Naive B cell (primary cell): ENCODE data around the gene SPTBN1. TPM values are rescaled to one million over a fixed set of nuclear protein-coding genes. Genes with fewer than 3 reads are reported as not detected.

Experiments used
- ATAC-seq, 2 donors: fragments of 150-1000 bp; cut with Tn5 transposase; 2 replicates each; pipeline ENCODE4 v1.10.0; 2021; ENCODE audit warnings: low read depth in 2 of 2, mild to moderate bottlenecking in 2 of 2, moderate library complexity in 2 of 2
- DNase-seq: peaks from one replicate; pipeline ENCODE4 v3.0.0; 2022
- H3K27ac Mint-ChIP-seq, 6 donors: one replicate each; pipeline ENCODE4 v1.8.0; 2020 to 2022; ENCODE audit warnings: mild to moderate bottlenecking in 6 of 6, mixed read lengths in 6 of 6, moderate library complexity in 5 of 6, inconsistent platforms in 2 of 6
- H3K27me3 Mint-ChIP-seq, 3 donors: one replicate each; pipeline ENCODE4 v1.8.0; 2021 to 2022; ENCODE audit warnings: mixed read lengths in 3 of 3, mild to moderate bottlenecking in 1 of 3
- H3K36me3 Mint-ChIP-seq, 2 donors: one replicate each; pipeline ENCODE4 v1.8.0; 2020 to 2022; ENCODE audit warnings: mixed read lengths in 2 of 2, inconsistent platforms in 1 of 2, mild to moderate bottlenecking in 1 of 2
- H3K4me1 Mint-ChIP-seq, 3 donors: one replicate each; pipeline ENCODE4 v1.8.0; 2020 to 2022; ENCODE audit warnings: mixed read lengths in 3 of 3, inconsistent platforms in 1 of 3, mild to moderate bottlenecking in 1 of 3, moderate library complexity in 1 of 3
- H3K4me3 Mint-ChIP-seq, 8 donors: one replicate each; pipeline ENCODE4 v1.8.0; 2020 to 2022; ENCODE audit warnings: mild to moderate bottlenecking in 8 of 8, mixed read lengths in 8 of 8, moderate library complexity in 8 of 8, inconsistent platforms in 2 of 8
- H3K9me3 Mint-ChIP-seq, 7 donors: one replicate each; pipeline ENCODE4 v1.8.0; 2020 to 2022; ENCODE audit warnings: mixed read lengths in 7 of 7, mild to moderate bottlenecking in 5 of 7, inconsistent platforms in 2 of 7, moderate library complexity in 1 of 7
- polyA plus RNA-seq, 6 donors: library from polyadenylated mRNA; unstranded; fragments of 300-500 nt; fragmentation: Illumina TruSeq; gene quantifications; one replicate each; pipeline ENCODE4 v1.2.3, GENCODE V29; 2021; ENCODE audit warnings: low read depth in 6 of 6

The SPTBN1 gene
- polyA plus RNA-seq, 6 donors from 2014 or later: 4.1 to 72.6 (median 24.2) TPM

- Mint-ChIP-seq H3K36me3 (no peaks in the 10 kb centered on the region), H3K27me3 (no peaks in the 10 kb centered on the region), H3K27ac (peak overlapping the region in 3 of 6 donors; percentile 67 to 82 (median 75)), H3K9me3 (no peaks in the 10 kb centered on the region), H3K4me1 (peaks cover 76 to 97% (median 84%) of the 10 kb centered on the region in 3 donors), H3K4me3 (peak overlapping the region in 1 of 8 donors; percentile 42)
- no peak for ATAC-seq
- DNase-seq: no peak
Measured at GRCh38 chr2:54586494-54586893, 130.4 kb downstream of the SPTBN1 start.

GRCh38 chr2:54587171-54588016 is 131.3 kb downstream of the SPTBN1 start:
- no peaks in the 10 kb centered on the region for H3K27me3 Mint-ChIP-seq

GRCh38 chr2:54588244-54588899 is 132.2 kb downstream of the SPTBN1 start:
- peaks cover 0 to 2% of the 10 kb centered on the region in 2 donors for H3K36me3 Mint-ChIP-seq
- H3K9me3 Mint-ChIP-seq: no peaks in the 10 kb centered on the region
- H3K27me3 Mint-ChIP-seq: no peaks in the 10 kb centered on the region
- H3K4me3 Mint-ChIP-seq: peak overlapping the region in 6 of 8 donors; percentile 10 to 85 (median 47)
- ATAC-seq: peak; percentile 14 to 16
- peaks cover 72 to 96% (median 84%) of the 10 kb centered on the region in 3 donors for H3K4me1 Mint-ChIP-seq
- no peak for DNase-seq
- H3K27ac Mint-ChIP-seq: peak overlapping the region; percentile 58 to 94 (median 80)

More at GRCh38 chr2:54587171-54588016, 131.3 kb downstream of the SPTBN1 start:
- no peaks in the 10 kb centered on the region for H3K9me3 Mint-ChIP-seq
- H3K4me1 Mint-ChIP-seq: peaks cover 72 to 96% (median 82%) of the 10 kb centered on the region in 3 donors
- ATAC-seq: no peak
- no peak for DNase-seq
- no peaks in the 10 kb centered on the region for H3K36me3 Mint-ChIP-seq
- H3K4me3 Mint-ChIP-seq: peak overlapping the region in 2 of 8 donors; percentile 4 to 41
- peak overlapping the region in 5 of 6 donors; percentile 2 to 88 (median 82) for H3K27ac Mint-ChIP-seq

GRCh38 chr2:54589038-54589339 is 132.9 kb downstream of the SPTBN1 start:
- ATAC-seq (no peak), DNase-seq (no peak)
- Mint-ChIP-seq H3K4me1 (peaks cover 70 to 94% (median 84%) of the 10 kb centered on the region in 3 donors), H3K27me3 (no peaks in the 10 kb centered on the region), H3K9me3 (no peaks in the 10 kb centered on the region), H3K36me3 (peaks cover 0 to 6% of the 10 kb centered on the region in 2 donors), H3K27ac (peak overlapping the region; percentile 58 to 94 (median 78)), H3K4me3 (peak overlapping the region in 7 of 8 donors; percentile 56 to 85 (median 78))

GRCh38 chr2:54589340-54590215 is 133.5 kb downstream of the SPTBN1 start:
- peak; percentile 63 to 66 for ATAC-seq
- H3K27me3 Mint-ChIP-seq: no peaks in the 10 kb centered on the region

GRCh38 chr2:54590216-54591120 is 134.3 kb downstream of the SPTBN1 start:
- Mint-ChIP-seq H3K4me3 (peak overlapping the region in 6 of 8 donors; percentile 0 to 74 (median 48)), H3K27me3 (no peaks in the 10 kb centered on the region), H3K4me1 (peaks cover 66 to 93% (median 86%) of the 10 kb centered on the region in 3 donors), H3K9me3 (no peaks in the 10 kb centered on the region), H3K36me3 (peaks cover 0 to 6% of the 10 kb centered on the region in 2 donors), H3K27ac (peak overlapping the region; percentile 70 to 86 (median 82))
- DNase-seq: no peak
- no peak for ATAC-seq

More at GRCh38 chr2:54589340-54590215, 133.5 kb downstream of the SPTBN1 start:
- DNase-seq: no peak
- H3K36me3 Mint-ChIP-seq: peaks cover 0 to 6% of the 10 kb centered on the region in 2 donors
- peak overlapping the region; percentile 56 to 85 (median 73) for H3K4me3 Mint-ChIP-seq
- no peaks in the 10 kb centered on the region for H3K9me3 Mint-ChIP-seq
- H3K27ac Mint-ChIP-seq: peak overlapping the region in 5 of 6 donors; percentile 78 to 94 (median 84)
- H3K4me1 Mint-ChIP-seq: peaks cover 70 to 93% (median 84%) of the 10 kb centered on the region in 3 donors

- H3K36me3 Mint-ChIP-seq: peaks cover 0 to 6% of the 10 kb centered on the region in 2 donors
Measured at GRCh38 chr2:54591551-54591950, 135.4 kb downstream of the SPTBN1 start.

GRCh38 chr2:54593249-54593648 is 137.1 kb downstream of the SPTBN1 start:
- peaks cover 71 to 97% (median 89%) of the 10 kb centered on the region in 3 donors for H3K4me1 Mint-ChIP-seq
- DNase-seq (no peak), ATAC-seq (no peak)
- H3K9me3 Mint-ChIP-seq: no peaks in the 10 kb centered on the region
- H3K27me3 Mint-ChIP-seq: no peaks in the 10 kb centered on the region
- peak overlapping the region in 4 of 6 donors; percentile 76 to 88 (median 85) for H3K27ac Mint-ChIP-seq
- peaks cover 0 to 6% of the 10 kb centered on the region in 2 donors for H3K36me3 Mint-ChIP-seq
- H3K4me3 Mint-ChIP-seq: peak overlapping the region in 6 of 8 donors; percentile 0 to 72 (median 32)

More at GRCh38 chr2:54591551-54591950, 135.4 kb downstream of the SPTBN1 start:
- no peaks in the 10 kb centered on the region for H3K9me3 Mint-ChIP-seq
- no peak for ATAC-seq
- H3K4me1 Mint-ChIP-seq: peaks cover 73 to 95% (median 91%) of the 10 kb centered on the region in 3 donors
- peak overlapping the region in 5 of 6 donors; percentile 47 to 86 (median 79) for H3K27ac Mint-ChIP-seq
- H3K4me3 Mint-ChIP-seq: peak overlapping the region in 5 of 8 donors; percentile 5 to 67 (median 45)
- no peak for DNase-seq
- no peaks in the 10 kb centered on the region for H3K27me3 Mint-ChIP-seq

GRCh38 chr2:54594048-54594447 is 137.9 kb downstream of the SPTBN1 start:
- ATAC-seq (peak; percentile 50 to 54), DNase-seq (no peak)
- Mint-ChIP-seq H3K4me3 (peak overlapping the region; percentile 6 to 79 (median 49)), H3K36me3 (peaks cover 2 to 9% of the 10 kb centered on the region in 2 donors), H3K27ac (peak overlapping the region in 5 of 6 donors; percentile 60 to 86 (median 79)), H3K4me1 (peaks cover 70 to 97% (median 92%) of the 10 kb centered on the region in 3 donors), H3K9me3 (no peaks in the 10 kb centered on the region), H3K27me3 (no peaks in the 10 kb centered on the region)

GRCh38 chr2:54595161-54595803 is 139.2 kb downstream of the SPTBN1 start:
- H3K27ac Mint-ChIP-seq: peak overlapping the region in 5 of 6 donors; percentile 41 to 98 (median 87)
- no peaks in the 10 kb centered on the region for H3K27me3 Mint-ChIP-seq
- peaks cover 63 to 96% (median 93%) of the 10 kb centered on the region in 3 donors for H3K4me1 Mint-ChIP-seq
- no peaks in the 10 kb centered on the region for H3K9me3 Mint-ChIP-seq
- DNase-seq: no peak
- H3K4me3 Mint-ChIP-seq: peak overlapping the region in 6 of 8 donors; percentile 47 to 87 (median 78)
- H3K36me3 Mint-ChIP-seq: peaks cover 12% of the 10 kb centered on the region in 2 donors
- no peak for ATAC-seq
